ENCODE results near the gene PIP5K1C.

- TF ChIP-seq CTCF (IDR thresholded peaks at IDR 0.05) (no peak), ATF3 (CRISPR knock-in tag; conservative IDR thresholded peaks at IDR 0.05) (no peak), ESRRA (CRISPR knock-in tag; IDR thresholded peaks at IDR 0.05; ENCODE audit: borderline replicate concordance) (no peak), ZNF138 (CRISPR knock-in tag; conservative IDR thresholded peaks at IDR 0.05) (no peak), E2F1 (CRISPR knock-in tag; IDR thresholded peaks at IDR 0.05) (no peak), STAT6 (CRISPR knock-in tag; conservative IDR thresholded peaks at IDR 0.05; ENCODE audit: low read depth) (no peak), GTF2I (CRISPR knock-in tag; conservative IDR thresholded peaks at IDR 0.05) (no peak), HMGXB4 (CRISPR knock-in tag; IDR thresholded peaks at IDR 0.05) (no peak), MYBL2 (CRISPR knock-in tag; IDR thresholded peaks at IDR 0.05) (no peak)
Observed at GRCh38 chr19:3622224-3622623, 78.0 kb downstream of the PIP5K1C start.
